IPS-18c (cell line): ENCODE measurements around the gene RNU1-3.
"Not testable (repeated sequence)": the region's sequence is repeated elsewhere in the genome, so short reads cannot be mapped to it uniquely, and the experiment has no call there.

ENCODE experiments used
- H3K4me3 ChIP-seq: 2 replicates; pipeline ENCODE4 v1.7.0; 2013; ENCODE audit warnings: low read depth, mild to moderate bottlenecking, low read length, moderate library complexity; ENCODE audit not compliant: insufficient read depth
- H3K9me3 ChIP-seq: one replicate; pipeline ENCODE4 v1.6.1; 2013; ENCODE audit warnings: mild to moderate bottlenecking, low read length, moderate library complexity; ENCODE audit not compliant: control insufficient read depth, insufficient read depth

RNU1-3 gene

DNA sequence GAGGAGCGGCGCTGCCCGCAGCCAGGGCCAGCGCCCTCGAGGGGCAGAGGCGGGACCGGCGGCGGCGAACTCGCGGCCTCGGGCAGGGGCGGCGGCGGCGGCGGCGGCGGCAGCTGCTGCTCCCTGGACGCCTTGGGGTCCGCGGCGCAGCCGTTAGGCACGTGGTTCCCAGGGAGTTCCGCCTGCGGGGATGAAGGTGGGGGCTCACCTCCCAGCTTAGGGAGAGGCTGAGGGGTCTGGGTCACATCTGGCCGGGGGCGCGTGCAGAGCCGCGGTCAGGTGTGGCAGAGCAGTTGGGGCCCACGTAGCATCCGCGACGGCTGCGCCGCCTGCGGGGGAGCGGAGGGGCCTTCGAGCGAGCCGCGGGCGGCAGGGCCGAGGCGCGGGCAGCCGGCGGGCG is 32.7 kb upstream of the RNU1-3 start:
- H3K9me3 ChIP-seq, H3K4me3 ChIP-seq: not testable (repeated sequence)

DNA sequence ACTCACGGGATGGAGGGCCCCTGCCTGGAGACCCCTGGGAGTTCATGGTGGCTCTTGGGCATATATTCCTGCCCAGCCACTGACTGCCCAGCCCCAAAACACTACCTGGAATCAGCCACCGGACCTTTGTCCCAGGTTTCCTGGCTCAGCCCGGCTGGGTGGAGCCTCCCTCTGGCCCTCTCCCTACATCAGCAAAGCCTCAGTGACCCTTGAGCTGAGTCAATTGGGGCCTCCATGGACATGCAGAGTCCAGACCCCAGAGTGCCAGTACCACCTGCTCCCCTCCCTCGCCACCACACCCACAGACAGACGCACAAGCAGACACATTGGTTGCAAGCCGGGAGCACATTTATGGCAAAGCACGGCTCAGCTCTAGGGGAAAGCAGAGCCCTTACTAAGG is 30.4 kb upstream of the RNU1-3 start:
- H3K4me3 ChIP-seq, H3K9me3 ChIP-seq: not testable (repeated sequence)

DNA sequence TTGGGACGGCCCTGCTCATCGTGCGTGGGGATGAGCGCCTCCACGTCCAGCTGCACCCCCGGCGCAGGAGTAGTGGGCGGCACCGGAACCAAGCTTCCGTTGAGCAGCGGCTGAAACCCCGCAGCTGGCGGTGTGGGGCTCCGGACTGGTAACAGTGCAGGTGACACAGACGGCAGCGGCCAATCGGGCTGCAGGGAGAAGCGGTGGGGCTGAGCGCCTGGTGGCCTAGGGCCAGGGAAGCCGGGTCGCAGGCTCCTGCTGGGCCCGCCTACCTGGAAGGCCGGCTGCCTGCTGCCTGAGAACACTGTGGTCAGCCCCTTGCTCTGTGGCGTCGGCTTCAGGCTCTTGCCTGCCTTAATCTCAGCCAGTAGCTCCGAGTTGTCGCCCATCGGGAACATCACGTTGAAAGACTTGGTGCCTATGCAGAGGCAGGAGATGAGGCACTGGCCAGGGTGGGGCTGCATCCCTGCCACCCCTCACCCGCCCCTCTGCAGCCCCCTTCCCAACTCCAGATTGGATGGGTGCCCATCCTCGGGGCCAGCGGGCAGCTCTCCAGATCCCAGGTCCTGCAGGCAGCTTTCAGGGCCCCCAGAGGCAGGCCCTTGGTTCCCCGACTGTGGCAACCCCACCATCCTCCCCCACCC is 29.9 kb upstream of the RNU1-3 start:
- not testable (repeated sequence) for H3K4me3 ChIP-seq, H3K9me3 ChIP-seq

DNA sequence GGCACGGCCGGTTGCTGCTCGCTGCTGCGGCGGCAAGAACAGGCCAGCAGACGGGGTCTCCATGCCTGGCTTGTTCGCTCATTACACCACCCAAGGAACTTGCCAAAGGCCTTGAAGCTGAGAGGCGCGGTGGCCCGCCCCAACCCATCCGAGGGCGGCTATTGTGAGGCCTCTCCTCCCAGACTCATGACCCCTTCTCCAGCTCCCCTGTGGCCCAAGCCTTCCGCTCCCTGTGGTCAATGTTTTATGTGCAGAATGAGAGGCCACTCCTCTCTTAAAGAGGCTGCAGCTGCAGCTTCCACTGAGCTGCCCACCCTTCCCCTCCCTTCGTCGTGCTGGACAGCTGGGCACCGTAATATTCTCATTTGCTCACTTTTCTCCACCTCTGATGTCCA is 27.6 kb upstream of the RNU1-3 start:
- not testable (repeated sequence) for H3K9me3 ChIP-seq, H3K4me3 ChIP-seq

DNA sequence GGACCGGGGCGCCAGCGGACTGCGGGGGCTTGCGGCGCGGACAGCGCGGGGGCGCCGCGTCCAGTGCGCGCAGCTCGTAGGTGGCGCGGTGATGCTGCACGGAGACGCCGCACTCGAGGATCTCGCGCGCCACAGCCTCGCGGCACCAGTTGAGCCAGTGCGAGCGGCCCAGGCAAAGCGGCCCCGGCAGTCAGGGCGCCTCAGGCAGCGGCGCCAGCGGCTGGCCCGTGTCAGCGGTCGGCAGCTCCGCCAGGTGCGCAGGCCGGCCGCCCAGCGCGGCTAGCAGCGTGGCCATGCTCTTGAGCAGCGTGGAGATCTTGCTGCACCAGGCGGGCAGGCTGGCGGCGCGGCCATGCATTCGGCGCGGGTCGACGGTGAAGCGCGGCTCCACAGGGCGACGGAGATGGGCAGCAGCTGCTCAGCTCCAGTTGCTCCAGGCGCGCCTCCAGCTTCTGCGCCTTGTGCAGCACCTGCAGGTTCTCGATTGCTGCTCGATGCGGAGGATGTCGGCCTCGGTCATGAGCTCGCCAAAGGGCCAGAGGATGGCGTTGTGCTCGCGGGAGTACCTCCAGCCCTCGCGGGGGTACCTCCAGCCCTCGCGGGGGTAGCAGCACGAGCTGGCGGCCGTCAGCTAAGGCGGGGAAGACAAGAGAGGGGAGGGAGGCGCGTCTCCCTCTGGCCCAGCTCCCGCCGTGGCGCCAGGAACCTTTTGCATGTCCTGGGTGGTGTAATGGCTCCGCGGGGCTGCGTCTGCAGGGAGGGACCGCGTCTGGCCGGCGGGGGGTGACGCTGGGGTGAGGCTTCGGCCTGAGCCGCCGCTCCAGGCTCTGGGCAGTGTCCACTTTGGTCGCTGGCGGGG is 26.9 kb upstream of the RNU1-3 start:
- not testable (repeated sequence) for H3K9me3 ChIP-seq, H3K4me3 ChIP-seq

DNA sequence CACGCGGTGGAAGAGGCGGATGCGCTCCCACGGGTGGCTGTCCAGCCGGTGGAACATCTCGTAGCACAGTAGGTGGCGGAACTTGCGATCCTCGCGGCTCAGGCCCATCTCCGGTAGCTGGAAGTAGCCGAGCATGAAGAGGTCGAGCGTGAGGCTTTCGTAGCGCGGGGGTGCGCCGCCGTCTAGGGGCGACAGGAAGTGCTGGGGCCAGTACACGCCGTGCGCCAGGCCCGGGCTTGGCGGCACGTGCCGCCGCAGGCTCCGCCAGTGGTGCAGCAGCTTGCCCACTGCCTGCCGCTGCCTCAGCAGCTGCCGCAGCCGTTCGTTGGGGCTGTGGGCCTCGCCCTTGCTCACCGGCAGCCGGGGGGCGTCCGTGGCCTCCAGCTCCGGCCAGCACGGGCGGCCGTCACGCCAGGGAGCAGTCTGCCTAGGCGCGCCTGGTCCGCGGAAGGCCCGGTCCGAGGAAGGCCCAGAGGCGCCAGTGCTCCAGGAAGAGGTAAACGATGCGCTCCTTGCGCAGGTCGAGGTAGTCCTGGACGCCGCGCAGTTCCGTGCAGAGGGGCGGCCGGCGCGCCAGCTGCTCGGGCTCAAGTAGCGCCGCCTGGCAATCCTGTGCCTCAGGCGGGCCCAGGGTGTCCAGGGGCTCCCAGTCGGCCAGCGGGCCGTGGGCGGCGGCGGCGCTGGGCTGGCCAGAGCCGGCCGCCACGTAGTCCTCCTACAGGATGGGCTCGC is 26.1 kb upstream of the RNU1-3 start:
- H3K4me3 ChIP-seq, H3K9me3 ChIP-seq: not testable (repeated sequence)

DNA sequence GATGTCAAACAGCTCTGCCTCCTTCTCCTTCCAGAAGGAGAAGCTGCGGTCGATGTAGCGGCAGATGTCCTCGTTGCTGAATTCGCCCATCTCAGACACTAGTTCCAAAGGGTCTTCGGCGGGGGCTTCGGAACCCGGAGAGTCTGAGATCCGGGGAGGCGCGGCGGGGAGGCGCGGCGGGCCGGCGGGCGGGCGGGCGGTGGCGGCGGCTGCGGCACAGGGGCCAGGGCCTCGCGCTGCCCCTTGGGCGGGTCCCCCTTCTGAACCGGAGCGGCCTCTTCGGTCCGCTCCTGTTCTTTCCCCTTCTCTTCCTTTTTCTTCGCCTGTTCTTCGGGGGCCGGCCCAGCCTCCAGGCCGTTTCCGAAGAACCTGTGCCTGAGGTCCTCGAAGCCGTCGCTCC is 25.5 kb upstream of the RNU1-3 start:
- not testable (repeated sequence) for H3K4me3 ChIP-seq, H3K9me3 ChIP-seq

DNA sequence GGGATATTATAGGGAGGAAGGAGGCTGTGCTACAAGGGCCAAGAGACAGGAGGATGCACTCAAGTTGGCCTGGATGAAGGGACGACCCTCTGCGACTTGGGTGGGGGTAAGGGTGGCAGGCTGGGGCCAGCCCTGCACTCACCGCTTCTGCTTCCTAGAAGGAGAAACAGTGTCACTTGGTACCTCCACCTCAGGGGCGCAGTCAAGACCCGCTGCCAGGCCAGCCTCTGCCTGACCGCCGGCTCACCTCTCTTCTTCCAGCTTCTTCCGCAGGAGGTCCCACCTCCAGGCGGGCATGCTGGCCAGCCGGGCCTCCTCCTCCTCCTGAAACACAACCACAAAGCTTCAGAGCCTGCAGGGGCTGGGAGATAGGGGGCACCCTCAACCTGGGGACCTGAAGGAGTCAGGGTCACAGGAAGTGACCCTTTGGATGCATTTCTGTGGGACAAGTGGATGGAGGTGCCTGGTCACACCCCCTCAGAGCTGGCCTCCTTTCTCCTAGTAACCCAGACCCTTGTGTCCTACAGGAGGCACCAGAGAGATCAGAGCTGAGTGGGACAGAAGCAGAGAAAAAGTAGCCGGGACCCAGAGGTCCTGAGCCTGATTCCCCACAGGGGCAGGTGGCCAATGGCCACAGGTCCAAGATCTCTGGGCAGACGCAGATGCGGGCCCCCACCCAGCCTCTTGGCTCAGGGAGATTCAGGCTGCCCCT is 24.4 kb upstream of the RNU1-3 start:
- not testable (repeated sequence) for H3K9me3 ChIP-seq, H3K4me3 ChIP-seq

DNA sequence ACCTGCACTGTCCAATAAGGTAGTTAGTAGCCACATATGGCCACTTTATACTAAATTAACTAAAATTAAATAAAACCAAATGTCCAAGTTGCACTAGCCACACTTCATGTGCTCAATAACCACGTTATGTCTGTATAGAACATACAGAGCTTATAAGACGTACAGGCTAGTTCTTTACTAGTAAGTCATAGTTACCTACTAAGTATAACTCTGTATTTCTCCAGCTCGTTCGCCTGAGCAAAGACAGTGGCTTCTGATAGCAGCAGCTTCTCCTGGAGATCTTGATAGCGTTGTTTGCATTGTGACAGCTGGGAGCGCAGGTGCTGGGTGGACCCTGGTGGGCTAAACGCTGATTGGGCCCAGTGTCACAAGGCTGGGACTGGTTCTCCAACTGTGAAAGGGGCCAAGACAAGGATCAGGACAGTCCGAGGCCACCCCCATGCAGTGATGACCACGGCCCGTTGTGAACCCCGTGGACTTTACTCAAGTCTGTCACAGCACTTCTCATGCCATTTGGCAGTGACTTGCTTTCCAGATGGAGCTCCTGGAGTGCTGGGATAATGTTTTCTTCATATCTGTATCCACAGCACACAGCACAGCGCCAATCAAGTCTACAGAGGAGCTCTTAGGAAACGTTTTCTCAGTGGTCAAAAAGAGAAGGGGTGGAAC is 20.5 kb upstream of the RNU1-3 start:
- not testable (repeated sequence) for H3K4me3 ChIP-seq, H3K9me3 ChIP-seq

DNA sequence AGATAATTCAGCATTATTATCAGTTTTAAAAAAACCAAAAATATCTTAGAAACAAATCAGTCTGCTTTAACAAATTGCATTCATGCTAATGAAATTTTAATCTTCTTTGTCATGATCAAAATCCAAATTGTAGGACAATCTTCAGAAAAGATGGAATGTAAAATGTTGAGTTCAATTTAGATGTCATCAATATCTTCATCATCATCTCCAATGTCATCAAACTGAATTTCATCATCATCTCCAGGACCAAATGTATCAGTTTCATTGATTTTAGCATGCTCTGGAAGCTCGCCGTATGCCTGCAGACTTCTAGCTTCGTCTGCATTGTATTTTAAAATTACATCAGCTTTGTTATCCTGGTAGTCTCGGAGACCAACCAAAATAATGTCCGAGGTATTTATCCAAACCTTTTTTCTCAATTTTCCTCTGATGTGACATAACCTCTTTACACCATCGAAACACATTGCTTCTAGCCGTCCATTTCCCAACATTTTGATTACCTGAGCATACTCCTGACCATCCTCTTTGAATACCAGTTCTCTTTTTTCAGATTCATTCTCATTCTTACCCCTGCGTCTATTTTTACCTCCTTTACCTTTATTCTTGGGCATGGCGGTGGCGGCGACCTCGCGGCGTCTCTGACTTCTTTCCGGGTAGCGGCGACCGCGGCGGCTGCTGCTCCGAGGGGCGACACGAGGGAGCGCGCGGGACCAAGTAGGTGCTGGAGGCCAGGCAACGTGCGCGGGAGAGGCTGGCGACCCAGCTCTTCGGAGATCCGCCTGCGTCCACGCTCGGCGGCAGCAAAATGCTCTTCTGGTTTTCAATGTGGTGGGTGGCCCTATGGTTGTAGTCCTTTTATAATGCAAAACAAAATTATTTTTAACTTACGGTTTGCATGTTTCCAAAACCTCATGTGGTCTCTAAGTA is 19.0 kb upstream of the RNU1-3 start:
- not testable (repeated sequence) for H3K4me3 ChIP-seq, H3K9me3 ChIP-seq

DNA sequence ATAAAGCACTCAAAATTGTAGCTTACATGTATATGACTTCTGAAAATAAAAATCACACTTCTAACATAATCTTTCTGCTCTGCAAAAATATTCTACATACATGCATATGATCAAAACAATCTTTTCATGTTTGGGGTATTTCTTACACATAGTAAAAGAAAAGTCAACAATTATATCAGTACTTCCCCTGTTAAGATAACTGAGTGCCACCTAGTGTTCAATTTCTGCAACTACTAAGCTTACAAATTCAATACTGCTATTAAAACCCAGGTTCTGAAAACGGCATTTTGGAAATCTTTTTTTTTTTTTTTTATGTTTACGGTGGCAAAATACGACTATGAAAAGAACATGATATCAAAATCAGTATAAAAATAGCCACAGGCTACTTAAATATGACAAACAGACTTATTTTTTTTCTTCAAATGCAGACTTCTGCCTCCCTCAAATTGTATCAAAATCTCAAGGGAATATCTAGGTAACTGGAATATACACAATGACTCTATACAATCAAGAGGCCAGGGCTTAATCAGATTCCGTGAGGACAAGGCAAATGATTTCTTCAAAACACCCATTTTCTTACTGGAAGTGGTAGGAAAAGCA is 18.1 kb upstream of the RNU1-3 start:
- not testable (repeated sequence) for H3K4me3 ChIP-seq, H3K9me3 ChIP-seq

DNA sequence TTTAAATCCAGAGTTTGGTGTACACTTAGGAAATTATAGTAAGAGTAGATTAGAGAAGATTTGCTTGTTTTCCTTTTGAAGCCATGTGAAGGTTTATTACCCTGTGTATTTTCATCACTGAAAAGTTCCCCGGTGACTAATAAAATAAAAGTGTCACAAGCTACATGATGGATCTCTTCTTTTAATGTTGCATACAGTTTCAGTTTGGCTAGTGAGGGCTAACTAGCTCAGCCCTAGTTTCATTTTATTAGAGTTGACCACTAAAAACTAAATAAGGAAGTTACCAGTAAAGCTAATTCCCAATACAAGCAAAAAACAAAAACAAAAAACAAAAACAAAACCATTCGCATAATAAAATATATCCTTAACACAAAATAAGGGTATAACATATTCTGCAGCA is 17.4 kb upstream of the RNU1-3 start:
- not testable (repeated sequence) for H3K4me3 ChIP-seq, H3K9me3 ChIP-seq

DNA sequence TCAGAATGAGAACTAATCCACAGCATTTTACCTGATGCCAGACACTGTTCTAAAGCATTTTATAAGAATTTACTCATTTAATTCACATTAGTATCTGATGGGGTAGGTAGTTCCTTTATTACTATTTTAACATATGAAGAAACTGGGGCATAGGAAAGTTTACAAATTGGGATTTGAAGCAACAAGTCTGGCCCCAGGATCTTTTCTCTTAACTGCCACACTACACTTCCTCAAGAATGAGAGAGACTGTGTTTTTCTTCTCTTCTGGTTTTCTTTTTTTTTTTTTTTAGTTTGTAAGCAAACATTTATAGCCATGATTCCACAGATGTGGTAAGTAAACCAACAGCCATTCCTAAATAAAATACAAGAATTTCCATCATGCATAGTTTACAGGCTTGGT is 16.1 kb upstream of the RNU1-3 start:
- H3K4me3 ChIP-seq, H3K9me3 ChIP-seq: not testable (repeated sequence)

DNA sequence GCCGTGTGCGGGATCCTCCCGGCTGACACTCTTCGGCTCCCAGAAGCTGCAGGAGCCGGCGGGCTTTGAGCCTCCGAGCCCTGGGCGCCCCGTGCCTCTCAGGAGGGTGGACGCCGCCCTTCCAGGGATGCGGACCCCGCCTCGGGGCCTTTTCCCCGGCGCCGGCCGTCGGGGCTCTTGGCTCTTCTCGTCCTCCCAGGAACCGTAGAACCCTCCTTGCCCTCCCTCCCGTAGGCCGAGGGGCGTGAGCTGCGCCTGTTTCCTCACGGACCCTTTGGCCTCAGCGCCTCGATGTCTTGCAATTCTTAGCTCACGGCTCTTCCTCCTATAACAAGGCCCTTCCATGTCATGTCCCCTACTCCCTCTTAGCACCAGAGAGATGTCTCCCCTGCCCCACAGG is 13.6 kb upstream of the RNU1-3 start:
- not testable (repeated sequence) for H3K4me3 ChIP-seq, H3K9me3 ChIP-seq

DNA sequence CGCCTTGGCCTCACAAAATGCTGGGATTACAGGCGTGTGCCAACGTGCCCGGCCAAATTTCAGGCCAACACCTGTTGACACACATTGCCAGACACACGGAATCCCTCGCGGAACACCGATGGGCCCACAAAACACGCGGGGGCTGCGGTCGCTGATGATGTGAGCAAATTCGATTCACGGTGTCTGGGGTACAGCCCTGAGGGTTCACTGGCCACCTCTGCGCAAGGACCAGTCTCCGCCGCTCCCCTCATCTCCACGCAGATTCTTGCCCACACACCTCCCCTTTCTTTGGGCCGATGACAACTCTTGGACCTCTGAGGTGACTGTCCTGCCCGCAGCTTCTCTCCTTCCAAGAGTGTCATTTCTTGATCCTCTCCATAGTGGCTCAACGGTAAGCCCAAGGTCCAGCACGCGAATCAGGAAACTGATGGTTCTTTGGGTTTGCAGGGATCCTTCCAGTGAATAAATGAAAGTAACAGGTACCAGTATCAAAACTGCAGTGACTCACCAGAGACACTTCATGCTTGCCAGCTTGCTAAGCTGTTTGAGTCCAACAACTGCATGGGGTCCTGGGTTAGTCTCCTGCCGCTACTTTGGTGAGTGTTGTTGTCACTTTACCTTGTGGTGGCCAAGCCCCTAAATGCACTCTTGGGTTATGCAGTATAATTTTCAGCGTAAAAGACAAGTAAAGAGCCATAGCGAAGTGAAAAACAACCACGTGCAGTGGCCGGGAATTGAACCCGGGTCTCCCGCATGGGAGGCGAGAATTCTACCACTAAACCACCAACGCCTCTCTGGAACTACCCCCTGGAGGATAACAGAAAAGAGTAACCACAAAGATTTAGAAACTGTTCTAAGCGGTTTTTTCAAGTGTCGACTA is 11.0 kb upstream of the RNU1-3 start:
- no peaks in the 10 kb centered on the region for H3K9me3 ChIP-seq
- H3K4me3 ChIP-seq, result no peak overlapping the region
